HUES6 (cell line): ENCODE results near the gene GDPD3.

Experiments
- H3K27ac ChIP-seq: 2 replicates; pipeline ENCODE4 v1.7.0; 2013; ENCODE audit warnings: low read depth, mild to moderate bottlenecking, low read length, inconsistent platforms
- H3K27me3 ChIP-seq: 2 replicates; pipeline ENCODE4 v1.6.1; 2013; ENCODE audit warnings: low read length; ENCODE audit not compliant: control insufficient read depth, insufficient read depth
- H3K36me3 ChIP-seq: 2 replicates; pipeline ENCODE4 v1.6.1; 2013; ENCODE audit warnings: low read length; ENCODE audit not compliant: control insufficient read depth, insufficient read depth
- H3K4me1 ChIP-seq: 2 replicates; pipeline ENCODE4 v1.6.1; 2013; ENCODE audit warnings: low read length; ENCODE audit not compliant: control insufficient read depth, insufficient read depth
- H3K4me3 ChIP-seq: 2 replicates; pipeline ENCODE4 v1.5.1; 2013; ENCODE audit warnings: low read depth, low read length
- H3K9ac ChIP-seq: one replicate; pipeline ENCODE4 v1.6.1; 2013; ENCODE audit warnings: mild to moderate bottlenecking, low read length
- H3K9me3 ChIP-seq: 2 replicates; pipeline ENCODE4 v1.6.1; 2013; ENCODE audit warnings: low read depth, low read length; ENCODE audit not compliant: control insufficient read depth, insufficient read depth

Gene GDPD3

DNA sequence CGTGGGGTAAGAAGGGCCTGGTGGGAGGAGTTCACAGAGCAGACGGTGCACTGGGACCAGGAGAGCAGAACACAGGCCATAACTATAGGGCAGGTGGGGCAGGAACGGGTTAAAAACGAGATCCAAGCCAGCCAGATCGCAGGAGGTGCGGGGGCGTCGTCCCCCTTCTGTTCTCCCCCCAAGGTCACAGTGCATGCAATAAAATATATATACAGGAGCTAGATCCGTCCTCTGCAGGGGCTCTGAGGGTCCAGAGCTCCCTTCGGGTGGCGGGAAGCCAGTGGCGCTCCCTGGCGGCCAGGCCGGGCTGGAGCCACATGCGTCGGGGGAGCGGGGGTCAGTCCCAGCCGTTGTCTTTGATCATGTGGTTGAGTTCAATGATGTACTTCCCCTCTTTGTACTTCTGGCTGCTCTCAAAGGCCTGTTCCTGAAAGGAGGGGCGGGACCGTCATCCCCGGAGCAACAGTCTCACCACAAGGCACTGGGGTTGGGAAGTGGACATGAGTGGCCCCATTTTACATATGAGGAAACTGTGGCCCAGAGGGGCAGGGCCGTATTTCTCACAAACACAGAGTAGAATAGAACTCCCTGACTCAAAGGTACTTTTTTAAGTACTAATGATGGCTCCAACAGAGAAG, 20.8 kb downstream of the GDPD3 start:
- peak overlapping the region; percentile 80 for H3K9ac ChIP-seq
- H3K9me3 ChIP-seq, result peaks cover 11% of the 10 kb centered on the region
- no peaks in the 10 kb centered on the region for H3K27me3 ChIP-seq
- H3K4me3 ChIP-seq, result peak overlapping the region; percentile 72
- H3K4me1 ChIP-seq, result peaks cover 36% of the 10 kb centered on the region
- no peak overlapping the region; the same call in 1 of the 2 replicates for H3K27ac ChIP-seq
- H3K36me3 ChIP-seq, result peaks cover 6% of the 10 kb centered on the region; the same call in 1 of the 2 replicates

GRCh38 chr16:30091474-30092372, 21.6 kb downstream of the GDPD3 start, which contains the start of gene TBX6:
TBX6 (minus strand) TSS chr16:30091924; CDS start chr16:30091193, 731 bp downstream.
- no peak within 1 kb of the TSS; the same call in 1 of the 2 replicates for H3K27ac ChIP-seq
- H3K9me3 ChIP-seq, result peaks cover 4% of the 10 kb centered on the region; the same call in 1 of the 2 replicates
- H3K4me1 ChIP-seq, result peaks cover 36% of the 10 kb centered on the region
- peak within 1 kb of the TSS; percentile 72 for H3K4me3 ChIP-seq
- no peaks in the 10 kb centered on the region for H3K27me3 ChIP-seq
- peaks cover 6% of the 10 kb centered on the region for H3K36me3 ChIP-seq
- peak within 1 kb of the TSS; percentile 80 for H3K9ac ChIP-seq

DNA sequence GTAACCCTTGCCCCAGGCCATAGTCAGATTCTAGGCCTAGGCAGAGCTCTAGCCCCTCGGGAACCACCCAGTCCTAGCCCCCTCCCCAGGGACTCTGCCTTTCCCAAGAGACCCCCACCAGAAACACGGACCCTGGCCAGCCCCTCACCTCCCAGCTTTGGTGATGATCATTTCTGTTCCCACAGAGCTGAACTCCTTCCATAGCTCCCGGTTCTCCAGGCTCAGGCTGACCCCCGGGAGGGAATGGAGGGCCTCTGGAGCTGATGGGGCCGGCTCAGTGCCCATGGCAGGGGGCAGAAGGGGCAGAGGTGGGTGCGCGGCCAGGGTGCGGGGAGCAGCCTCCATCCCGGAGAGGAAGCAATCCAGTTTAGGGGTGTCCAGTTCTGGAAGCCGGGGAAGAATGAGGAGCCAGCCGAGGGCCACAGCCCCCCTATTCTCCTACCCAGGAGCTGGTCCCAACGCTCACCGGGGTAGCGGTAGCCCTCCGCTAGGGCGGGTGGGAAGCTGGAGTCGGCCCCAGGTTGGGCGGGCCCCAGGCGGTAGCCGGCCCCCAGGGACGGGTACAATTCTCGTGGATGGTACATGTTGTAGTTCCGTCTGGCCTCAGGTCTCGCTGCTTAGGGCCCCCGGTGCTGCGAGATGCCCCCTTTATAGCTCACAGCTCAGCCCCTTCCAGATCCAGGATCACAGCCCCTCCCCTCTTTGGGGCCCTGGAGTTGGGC, 22.6 kb downstream of the GDPD3 start:
- Histone ChIP-seq H3K9me3 (no peaks in the 10 kb centered on the region), H3K9ac (peak overlapping the region; percentile 58), H3K36me3 (peaks cover 9% of the 10 kb centered on the region), H3K27me3 (no peaks in the 10 kb centered on the region), H3K4me1 (peaks cover 33% of the 10 kb centered on the region), H3K27ac (no peak overlapping the region), H3K4me3 (peak overlapping the region; percentile 72)

GRCh38 chr16:30088832-30089624, 24.3 kb downstream of the GDPD3 start:
- H3K27ac ChIP-seq, result no peak overlapping the region
- peaks cover 31% of the 10 kb centered on the region for H3K4me1 ChIP-seq
- H3K9ac ChIP-seq, result no peak overlapping the region

GRCh38 chr16:30088237-30088831, 25.0 kb downstream of the GDPD3 start:
- Histone ChIP-seq H3K9ac (no peak overlapping the region), H3K36me3 (peaks cover 28% of the 10 kb centered on the region), H3K9me3 (no peaks in the 10 kb centered on the region), H3K27ac (no peak overlapping the region), H3K4me1 (peaks cover 31% of the 10 kb centered on the region), H3K4me3 (no peak overlapping the region), H3K27me3 (no peaks in the 10 kb centered on the region)

More at GRCh38 chr16:30088832-30089624, 24.3 kb downstream of the GDPD3 start:
- H3K4me3 ChIP-seq, result no peak overlapping the region
- no peaks in the 10 kb centered on the region for H3K27me3 ChIP-seq
- H3K9me3 ChIP-seq, result no peaks in the 10 kb centered on the region
- peaks cover 21% of the 10 kb centered on the region for H3K36me3 ChIP-seq

DNA sequence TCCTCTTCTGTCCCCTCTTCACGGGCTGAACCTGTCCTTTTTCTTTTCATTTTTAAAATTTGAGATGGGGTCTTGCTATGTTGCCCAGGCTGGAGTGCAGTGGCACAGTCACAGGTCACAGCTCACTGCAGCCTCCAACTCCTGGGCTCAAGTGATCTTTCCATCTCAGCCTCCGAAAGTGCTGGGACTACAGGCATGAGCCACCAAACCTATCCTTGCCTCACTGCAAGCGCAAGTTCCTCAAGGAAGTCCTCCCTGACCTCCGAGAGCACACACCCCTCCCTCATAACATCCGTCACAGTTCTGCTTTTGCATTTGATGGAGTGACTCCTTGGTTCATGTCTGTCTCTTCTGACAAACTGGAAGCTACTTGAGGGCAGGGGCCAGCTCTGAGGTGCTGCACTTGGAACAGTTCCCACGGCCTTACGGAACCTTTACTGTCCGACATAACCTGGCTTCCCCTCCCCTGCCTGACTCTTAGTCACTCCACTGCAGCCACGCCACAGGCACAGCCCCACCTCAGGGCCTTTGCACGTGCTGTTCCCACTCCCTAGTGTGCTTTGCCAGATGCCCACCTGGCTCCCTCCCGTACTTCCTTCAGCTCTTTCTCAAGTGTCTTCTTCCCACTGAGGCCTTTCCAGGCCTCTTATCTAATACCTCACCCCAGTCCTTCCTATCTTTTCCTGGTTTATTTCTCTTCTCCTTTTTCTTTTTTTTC, 26.0 kb downstream of the GDPD3 start:
- H3K27ac ChIP-seq, result no peak overlapping the region
- H3K4me3 ChIP-seq, result no peak overlapping the region
- no peak overlapping the region for H3K9ac ChIP-seq
- no peaks in the 10 kb centered on the region for H3K9me3 ChIP-seq
- H3K4me1 ChIP-seq, result peaks cover 27% of the 10 kb centered on the region
- H3K36me3 ChIP-seq, result peaks cover 38% of the 10 kb centered on the region
- no peaks in the 10 kb centered on the region for H3K27me3 ChIP-seq

DNA sequence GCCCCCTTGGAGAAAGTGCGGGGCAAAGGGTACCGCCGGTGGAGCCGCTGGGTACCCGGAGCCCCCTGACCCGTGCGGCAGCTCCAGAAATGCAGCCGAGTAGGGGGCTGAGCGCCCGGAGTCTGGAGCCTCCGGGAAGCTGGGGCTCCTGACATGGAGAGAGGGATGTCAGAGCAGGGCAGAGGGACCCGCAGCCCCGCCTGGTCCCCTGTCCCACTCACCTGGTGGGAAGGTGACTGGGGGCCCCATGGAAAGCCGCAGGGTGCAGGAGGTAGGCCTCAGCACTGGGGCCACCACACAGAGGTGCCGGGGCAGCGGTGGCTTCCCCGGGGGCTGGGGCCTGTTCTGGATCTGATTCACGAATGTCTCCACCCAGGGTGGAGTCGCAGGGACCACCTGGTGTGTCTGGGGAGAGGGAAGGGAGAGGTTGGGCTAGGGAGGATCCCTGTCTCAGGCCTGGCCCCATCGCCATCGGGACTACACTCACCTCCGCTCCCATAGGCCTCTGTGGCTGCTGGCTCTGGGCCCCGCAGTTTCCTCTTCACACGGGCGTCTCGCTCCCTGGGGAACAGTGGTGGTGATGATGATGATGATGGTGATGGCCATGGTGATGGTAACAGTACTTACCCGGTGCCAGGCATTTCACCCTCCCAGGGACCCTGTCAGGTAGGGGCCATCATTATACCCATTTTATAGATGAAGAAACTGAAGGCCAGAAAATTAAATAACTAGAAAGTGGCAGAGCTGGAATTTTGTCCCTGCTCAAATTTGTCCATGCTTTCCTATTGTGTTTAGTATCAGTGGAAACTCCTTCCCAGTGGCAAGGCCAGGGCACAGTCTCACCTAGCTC, 26.8 kb downstream of the GDPD3 start:
- peak overlapping the region; percentile 74; the same call in 1 of the 2 replicates for H3K27ac ChIP-seq
- H3K9ac ChIP-seq, result peak overlapping the region; percentile 23
- H3K27me3 ChIP-seq, result no peaks in the 10 kb centered on the region
- H3K4me3 ChIP-seq, result no peak overlapping the region
- H3K36me3 ChIP-seq, result peaks cover 42% of the 10 kb centered on the region
- H3K4me1 ChIP-seq, result peaks cover 24% of the 10 kb centered on the region; the same call in 1 of the 2 replicates
- H3K9me3 ChIP-seq, result no peaks in the 10 kb centered on the region

GRCh38 chr16:30085820-30086219, 27.5 kb downstream of the GDPD3 start:
- Histone ChIP-seq H3K27ac (peak overlapping the region; percentile 80; the same call in 1 of the 2 replicates), H3K9me3 (no peaks in the 10 kb centered on the region), H3K36me3 (peaks cover 49% of the 10 kb centered on the region), H3K4me1 (peaks cover 21% of the 10 kb centered on the region; the same call in 1 of the 2 replicates), H3K27me3 (no peaks in the 10 kb centered on the region), H3K9ac (peak overlapping the region; percentile 69), H3K4me3 (no peak overlapping the region)

GRCh38 chr16:30085247-30085646, 28.1 kb downstream of the GDPD3 start:
- Histone ChIP-seq H3K27ac (peak overlapping the region; percentile 80; the same call in 1 of the 2 replicates), H3K36me3 (peaks cover 53% of the 10 kb centered on the region)

More at GRCh38 chr16:30085247-30085646, 28.1 kb downstream of the GDPD3 start:
- Histone ChIP-seq H3K4me3 (no peak overlapping the region), H3K9ac (peak overlapping the region; percentile 69), H3K4me1 (peaks cover 15% of the 10 kb centered on the region; the same call in 1 of the 2 replicates), H3K27me3 (no peaks in the 10 kb centered on the region), H3K9me3 (no peaks in the 10 kb centered on the region)
